GM18502 (cell line): Measurements from ENCODE around the gene MACROD1.
"Not testable (repeated sequence)": the region's sequence is repeated elsewhere in the genome, so short reads cannot be mapped to it uniquely, and the experiment has no call there.

Source experiments
- ATAC-seq: cut with Tn5 transposase; IDR thresholded peaks from one replicate; pipeline ENCODE4 v1.9.1; 2021; ENCODE audit warnings: mild to moderate bottlenecking; ENCODE audit not compliant: unreplicated experiment, poor library complexity

MACROD1 gene

DNA sequence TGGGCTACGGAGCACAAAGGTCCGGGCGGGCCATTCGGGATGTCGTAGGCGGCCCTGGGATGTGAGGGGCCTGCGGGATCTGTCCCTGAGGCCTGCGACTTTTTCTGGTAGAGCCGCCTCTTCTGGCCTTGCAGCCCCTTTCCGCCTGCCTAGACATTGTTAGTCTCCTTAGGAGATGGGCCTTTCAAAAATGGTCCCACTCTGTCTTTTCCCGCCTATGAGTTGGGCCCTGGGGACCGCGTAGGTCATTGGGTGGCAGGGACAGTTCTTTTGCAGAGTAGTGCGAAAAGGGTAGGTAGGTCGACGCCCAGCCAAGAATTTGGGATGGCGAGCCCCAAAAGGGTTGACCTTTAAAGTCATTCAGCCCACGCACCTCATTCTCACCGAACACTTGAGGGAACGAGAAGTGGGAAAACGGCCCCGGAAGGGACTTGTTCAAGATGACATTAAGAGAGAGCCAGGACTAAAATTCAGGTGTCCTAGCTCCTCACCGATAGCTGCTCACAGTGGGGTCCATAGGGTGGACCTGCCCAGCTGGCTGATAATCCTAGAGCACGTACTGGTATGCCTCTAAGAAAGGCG, 178.9 kb downstream of the MACROD1 start:
- no peak for ATAC-seq

- peak; percentile 90 for ATAC-seq
These were observed 179.6 kb downstream of the MACROD1 start, which contains the start of gene OTUB1 for GRCh38 chr11:63986156-63986931. Gene OTUB1, plus strand, starts transcription at chr11:63986438. Its CDS starts 19 bp downstream, at chr11:63986457.

DNA sequence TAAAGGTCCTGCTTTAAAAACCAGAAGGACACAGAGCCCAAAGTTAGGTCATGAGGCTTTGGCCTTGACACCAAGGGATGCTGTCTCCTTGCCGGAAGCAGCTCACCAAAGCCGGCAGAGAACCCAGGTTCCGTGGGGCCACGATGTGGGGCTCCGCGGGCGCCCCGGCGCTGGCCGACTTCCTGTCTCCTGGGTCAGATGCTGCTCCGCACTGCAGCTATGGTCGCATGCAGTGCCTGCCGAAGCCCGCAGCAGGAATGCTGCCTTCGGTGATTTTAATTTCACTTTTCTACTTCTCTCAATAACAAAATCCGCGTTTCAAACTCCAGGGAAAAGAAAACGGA, 180.1 kb downstream of the MACROD1 start:
- peak; percentile 37 for ATAC-seq

DNA sequence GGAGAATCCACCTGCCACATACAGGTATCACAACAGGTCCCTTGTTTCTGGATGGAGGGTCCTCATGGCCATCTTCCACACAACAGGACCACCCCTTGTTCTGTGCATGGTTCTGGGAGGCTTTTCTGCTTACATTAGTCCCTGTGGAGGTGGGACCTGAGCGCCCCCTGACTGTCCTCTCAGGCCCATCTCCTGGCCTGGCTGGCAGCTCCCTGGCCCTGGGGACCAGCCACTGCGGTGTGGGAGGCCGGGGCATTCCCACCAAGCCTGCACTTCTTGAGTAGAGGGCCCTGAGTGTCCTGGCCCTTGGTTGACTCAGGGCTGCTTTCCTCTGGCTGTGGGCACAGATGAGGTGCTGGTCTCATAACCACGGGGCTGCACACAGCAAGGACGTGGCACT, 186.5 kb downstream of the MACROD1 start:
- ATAC-seq = no peak

DNA sequence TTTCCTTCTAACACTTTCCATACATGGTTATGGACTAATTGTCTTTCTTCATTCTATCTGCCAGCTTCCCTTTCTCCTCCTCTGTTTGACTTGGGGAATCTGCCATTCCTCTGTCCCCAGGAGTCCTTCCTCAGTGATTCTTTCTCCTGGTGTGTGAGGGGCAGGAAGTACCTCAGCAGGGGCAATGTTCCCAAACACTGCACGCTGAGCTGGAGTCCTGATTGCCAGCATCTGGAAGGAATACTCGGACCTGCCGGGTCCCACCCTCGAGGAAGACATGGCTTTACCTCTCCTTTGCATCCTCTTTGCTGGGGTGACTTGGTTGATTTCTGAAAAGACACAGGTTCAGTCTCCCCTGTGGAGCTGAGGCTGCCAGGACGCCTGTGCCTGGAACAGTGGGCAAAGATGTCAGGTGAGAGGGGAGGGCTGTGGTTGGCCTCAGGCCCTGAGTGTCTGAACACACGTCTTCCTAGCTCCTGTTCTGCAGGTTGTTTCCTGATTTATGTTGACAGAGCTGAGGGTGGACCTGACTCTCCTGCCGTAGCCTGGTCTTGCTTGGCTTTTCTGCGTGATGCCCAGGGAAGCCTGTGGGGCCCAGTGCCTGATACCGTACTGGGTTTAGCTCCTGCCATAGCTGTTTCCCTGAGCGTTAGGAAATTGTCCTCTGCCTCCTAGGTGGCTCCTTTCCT, 187.2 kb downstream of the MACROD1 start:
- ATAC-seq = no peak

- peak; percentile 94 for ATAC-seq
These were observed 191.4 kb downstream of the MACROD1 start, which contains the start of gene COX8A for GRCh38 chr11:63974259-63975143. Gene COX8A, plus strand, starts transcription at chr11:63974620. Its CDS starts 61 bp downstream, at chr11:63974681.

DNA sequence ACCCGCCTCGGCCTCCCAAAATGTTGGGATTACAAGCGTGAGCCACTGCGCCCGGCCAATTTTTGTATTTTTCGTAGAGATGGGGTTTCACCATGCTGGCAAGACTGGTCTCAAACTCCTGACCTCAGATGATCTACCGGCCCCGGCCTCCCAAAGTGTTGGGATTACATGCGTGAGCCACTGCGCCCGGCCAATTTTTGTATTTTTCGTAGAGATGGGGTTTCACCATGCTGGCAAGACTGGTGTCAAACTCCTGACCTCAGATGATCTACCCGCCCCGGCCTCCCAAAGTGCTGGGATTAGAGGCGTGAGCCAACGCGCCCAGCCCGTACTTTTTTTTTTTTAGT, 192.0 kb downstream of the MACROD1 start:
- not testable (repeated sequence) for ATAC-seq

DNA sequence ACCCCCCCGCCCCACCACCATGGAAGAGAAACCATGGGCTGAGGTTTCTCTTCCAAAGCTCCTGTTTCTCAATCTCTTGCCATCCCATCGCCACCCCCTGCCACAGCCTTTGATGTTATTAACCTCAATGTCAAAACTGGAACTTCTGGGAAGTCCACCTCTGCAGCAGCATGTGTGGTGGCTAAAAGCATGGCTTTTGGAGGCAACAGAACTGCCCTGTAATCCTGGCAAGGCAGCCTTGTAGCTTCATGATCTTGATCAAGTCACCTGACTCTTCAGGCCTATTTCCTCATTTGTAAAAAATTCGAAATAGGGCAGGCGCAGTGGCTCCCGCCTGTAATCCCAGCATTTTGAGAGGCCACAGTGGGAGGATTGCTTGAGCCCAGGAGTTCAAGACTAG, 195.0 kb downstream of the MACROD1 start:
- no peak for ATAC-seq

- no peak for ATAC-seq
These were observed 196.5 kb downstream of the MACROD1 start for GRCh38 chr11:63969461-63969860.

DNA sequence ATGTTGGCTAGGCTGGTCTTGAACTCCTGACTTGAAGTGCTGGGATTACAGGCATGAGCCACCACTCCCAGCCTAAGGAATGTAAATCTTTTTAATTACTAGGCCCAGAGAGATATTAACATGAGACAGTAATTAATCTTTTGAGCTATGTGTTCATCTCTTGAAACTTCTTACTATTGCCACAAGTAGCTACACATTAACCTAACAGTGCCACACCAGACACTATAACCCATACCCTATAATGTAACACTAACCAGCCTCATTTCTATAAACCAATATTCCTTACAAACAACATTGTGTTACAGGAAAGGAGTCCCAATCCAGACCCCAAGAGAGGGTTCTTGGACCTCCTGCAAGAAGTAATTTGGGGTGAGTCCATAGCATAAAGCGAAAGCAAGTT, 199.5 kb downstream of the MACROD1 start:
- ATAC-seq = no peak

DNA sequence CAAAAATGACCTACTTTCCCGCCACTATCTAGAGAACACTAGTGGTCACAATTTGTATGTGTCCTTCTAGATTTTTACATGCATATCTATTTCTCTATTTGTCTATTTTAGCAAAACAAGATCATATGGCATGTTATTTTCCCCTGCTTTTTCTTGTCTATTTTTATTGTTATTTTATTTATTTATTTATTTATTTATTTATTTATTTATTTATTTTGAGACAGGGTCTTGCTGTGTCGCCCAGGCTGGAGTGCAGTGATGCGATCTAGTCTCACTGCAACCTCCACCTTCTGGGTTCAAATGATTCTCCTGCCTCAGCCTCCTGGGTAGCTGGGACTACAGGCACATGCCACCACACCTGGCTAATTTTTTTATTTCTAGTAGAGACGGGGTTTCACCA, 202.0 kb downstream of the MACROD1 start:
- ATAC-seq = not testable (repeated sequence)

- no peak for ATAC-seq
These were observed 204.1 kb downstream of the MACROD1 start for GRCh38 chr11:63961608-63962412.

GRCh38 chr11:63958008-63958407, 207.9 kb downstream of the MACROD1 start:
- no peak for ATAC-seq

DNA sequence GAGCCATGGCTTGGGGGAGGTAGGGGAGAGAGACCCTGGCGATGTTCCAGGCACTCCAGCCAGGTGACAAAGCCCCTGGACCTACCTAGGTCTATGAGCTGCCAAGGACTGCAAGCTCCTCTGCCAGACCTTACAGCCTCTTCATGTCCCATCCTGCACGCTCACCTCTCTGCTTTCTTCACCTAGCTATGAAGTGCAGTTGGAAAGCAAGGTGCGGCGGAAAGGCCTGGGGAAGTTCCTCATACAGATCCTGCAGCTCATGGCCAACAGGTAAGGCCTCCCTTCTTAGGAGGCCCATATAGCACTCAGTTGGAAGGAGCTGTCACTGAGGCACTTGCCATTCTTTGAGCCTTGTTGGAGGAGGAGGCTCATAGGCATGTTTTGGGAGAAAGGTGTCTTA, 213.3 kb downstream of the MACROD1 start:
- no peak for ATAC-seq

- ATAC-seq = no peak
These were observed 214.0 kb downstream of the MACROD1 start for GRCh38 chr11:63951779-63952536.
